Kidney epithelial cell (primary cell): ENCODE data around the gene SENP6. TPM values are rescaled to one million over a fixed set of nuclear protein-coding genes. Genes with fewer than 3 reads are reported as not detected.

ENCODE experiments used
- DNase-seq: peaks from one replicate; pipeline ENCODE4 v3.0.0-alpha.2; 2010; ENCODE audit warnings: low read depth
- H3K27me3 ChIP-seq: 2 replicates; pipeline ENCODE4 v1.6.0; 2011; ENCODE audit warnings: low read length; ENCODE audit not compliant: control insufficient read depth, insufficient read depth
- H3K36me3 ChIP-seq: 2 replicates; pipeline ENCODE4 v1.5.1; 2011; ENCODE audit warnings: low read length; ENCODE audit not compliant: control insufficient read depth, insufficient read depth
- H3K4me3 ChIP-seq: 2 replicates; pipeline ENCODE4 v1.5.1; 2011; ENCODE audit warnings: low read depth, mild to moderate bottlenecking, control low read depth, low read length
- total RNA-seq: library from RNA; depleted of rRNA; stranded (reverse); fragments of >200 nt; gene quantifications from 2 replicates; pipeline ENCODE4 v1.2.3, GENCODE V29; 2015
- TF ChIP-seq, protein P1 (sequence below): IDR thresholded peaks from 2 replicates; pipeline ENCODE4 v1.5.1; 2011; ENCODE audit warnings: mild to moderate bottlenecking, moderate library complexity, low read length, control low read depth, inconsistent platforms; ENCODE audit not compliant: insufficient read depth, poor library complexity, severe bottlenecking

The SENP6 gene
- total RNA-seq, 1 donor from 2014 or later, result 68.5 TPM

DNA sequence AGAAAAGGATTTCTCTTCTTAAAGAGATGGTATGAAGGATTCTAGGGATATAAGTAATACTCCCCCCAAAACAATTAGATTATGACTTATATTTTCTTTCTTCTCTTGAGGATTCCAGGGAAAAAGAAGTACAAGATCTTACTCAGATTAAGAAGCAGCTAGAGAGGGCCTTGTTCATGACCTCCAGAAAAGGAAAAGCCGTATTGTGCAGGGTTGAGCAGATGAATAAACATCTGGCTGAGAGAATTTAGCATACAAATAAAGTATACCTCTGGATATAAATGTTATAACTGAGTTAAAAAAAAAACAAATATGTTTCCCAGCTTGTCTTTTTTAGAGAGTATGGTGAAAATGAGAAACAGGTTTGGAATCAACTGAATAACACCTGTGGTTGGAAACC is 158.6 kb downstream of the SENP6 start:
- TF ChIP-seq, protein P1, sequence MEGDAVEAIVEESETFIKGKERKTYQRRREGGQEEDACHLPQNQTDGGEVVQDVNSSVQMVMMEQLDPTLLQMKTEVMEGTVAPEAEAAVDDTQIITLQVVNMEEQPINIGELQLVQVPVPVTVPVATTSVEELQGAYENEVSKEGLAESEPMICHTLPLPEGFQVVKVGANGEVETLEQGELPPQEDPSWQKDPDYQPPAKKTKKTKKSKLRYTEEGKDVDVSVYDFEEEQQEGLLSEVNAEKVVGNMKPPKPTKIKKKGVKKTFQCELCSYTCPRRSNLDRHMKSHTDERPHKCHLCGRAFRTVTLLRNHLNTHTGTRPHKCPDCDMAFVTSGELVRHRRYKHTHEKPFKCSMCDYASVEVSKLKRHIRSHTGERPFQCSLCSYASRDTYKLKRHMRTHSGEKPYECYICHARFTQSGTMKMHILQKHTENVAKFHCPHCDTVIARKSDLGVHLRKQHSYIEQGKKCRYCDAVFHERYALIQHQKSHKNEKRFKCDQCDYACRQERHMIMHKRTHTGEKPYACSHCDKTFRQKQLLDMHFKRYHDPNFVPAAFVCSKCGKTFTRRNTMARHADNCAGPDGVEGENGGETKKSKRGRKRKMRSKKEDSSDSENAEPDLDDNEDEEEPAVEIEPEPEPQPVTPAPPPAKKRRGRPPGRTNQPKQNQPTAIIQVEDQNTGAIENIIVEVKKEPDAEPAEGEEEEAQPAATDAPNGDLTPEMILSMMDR, result no peak
- no peak for DNase-seq
- H3K4me3 ChIP-seq, result no peak overlapping the region
- no peaks in the 10 kb centered on the region for H3K27me3 ChIP-seq
- no peaks in the 10 kb centered on the region for H3K36me3 ChIP-seq

DNA sequence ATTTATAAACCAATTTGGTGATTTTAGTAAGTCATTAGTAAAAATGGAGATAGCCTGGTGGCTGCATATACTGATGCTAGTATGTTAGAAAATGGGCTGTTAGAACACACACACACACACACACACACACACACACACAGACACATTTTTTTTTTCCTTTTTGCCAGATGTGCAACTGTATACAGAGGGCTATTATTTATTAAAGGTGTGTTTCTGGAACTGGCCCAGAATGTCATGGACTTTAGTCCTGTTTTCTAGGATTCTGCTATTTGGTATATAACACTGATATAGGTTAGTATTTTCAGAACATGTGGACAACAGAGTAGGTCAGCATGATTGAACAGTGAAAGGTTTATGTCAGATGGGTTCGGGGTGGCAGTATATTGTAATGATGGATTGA is 159.8 kb downstream of the SENP6 start:
- Histone ChIP-seq H3K4me3 (no peak overlapping the region), H3K36me3 (no peaks in the 10 kb centered on the region), H3K27me3 (no peaks in the 10 kb centered on the region)
- no peak for DNase-seq
- TF ChIP-seq, protein P1, result no peak

DNA sequence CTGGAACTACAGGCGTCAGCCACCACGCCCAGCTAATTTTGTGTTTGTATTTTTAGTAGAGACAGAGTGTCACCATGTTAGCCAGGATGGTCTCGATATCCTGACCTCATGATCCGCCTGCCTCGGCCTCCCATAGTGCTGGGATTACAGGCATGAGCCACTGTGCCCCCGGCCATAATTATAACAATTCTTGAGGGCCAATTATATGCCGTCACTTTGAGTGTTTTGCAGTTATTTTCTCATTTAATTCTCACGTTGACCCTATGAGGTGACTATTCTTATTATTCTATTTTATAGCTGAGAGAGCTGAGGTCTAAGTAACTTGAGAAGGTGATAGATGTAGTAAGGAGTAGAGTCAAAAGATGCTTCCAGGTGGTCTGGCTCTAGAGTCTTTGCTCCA is 160.4 kb downstream of the SENP6 start:
- no peak for DNase-seq
- Histone ChIP-seq H3K4me3 (no peak overlapping the region), H3K36me3 (no peaks in the 10 kb centered on the region), H3K27me3 (no peaks in the 10 kb centered on the region)
- TF ChIP-seq, protein P1, result no peak

DNA sequence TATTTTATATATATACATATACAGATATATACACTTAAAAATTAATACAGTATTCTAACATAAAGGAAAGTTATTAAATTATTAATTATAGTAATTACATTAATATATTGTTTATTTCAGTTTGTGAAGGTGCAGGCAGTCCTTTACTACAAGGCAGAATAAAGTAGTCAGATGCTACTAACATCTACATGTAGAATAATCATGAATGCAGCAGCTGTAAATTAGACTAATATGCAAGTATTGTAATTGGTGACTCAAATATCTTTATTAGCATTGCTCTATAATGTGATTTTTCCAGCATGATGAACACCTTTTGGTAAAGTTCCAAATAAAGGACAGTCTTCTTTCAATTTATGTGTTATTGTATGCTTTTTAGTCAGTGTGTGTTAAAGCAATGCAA is 164.7 kb downstream of the SENP6 start:
- no peaks in the 10 kb centered on the region for H3K36me3 ChIP-seq
- no peak overlapping the region for H3K4me3 ChIP-seq
- no peaks in the 10 kb centered on the region for H3K27me3 ChIP-seq
- DNase-seq, result no peak
- TF ChIP-seq, protein P1, result no peak

Other genes with a start within 250 kb of the SENP6 start
- 0.04 and 0.21 TPM in 2 replicates for gene FILIP1, start 108.1 kb upstream of the SENP6 start, total RNA-seq
- 53.3 and 56.1 TPM in 2 replicates for gene MYO6, start 147.4 kb downstream of the SENP6 start, total RNA-seq